ENCODE results near the gene LRP11.
"Not testable (repeated sequence)": the region's sequence is repeated elsewhere in the genome, so short reads cannot be mapped to it uniquely, and the experiment has no call there.

Gene LRP11, protein sequence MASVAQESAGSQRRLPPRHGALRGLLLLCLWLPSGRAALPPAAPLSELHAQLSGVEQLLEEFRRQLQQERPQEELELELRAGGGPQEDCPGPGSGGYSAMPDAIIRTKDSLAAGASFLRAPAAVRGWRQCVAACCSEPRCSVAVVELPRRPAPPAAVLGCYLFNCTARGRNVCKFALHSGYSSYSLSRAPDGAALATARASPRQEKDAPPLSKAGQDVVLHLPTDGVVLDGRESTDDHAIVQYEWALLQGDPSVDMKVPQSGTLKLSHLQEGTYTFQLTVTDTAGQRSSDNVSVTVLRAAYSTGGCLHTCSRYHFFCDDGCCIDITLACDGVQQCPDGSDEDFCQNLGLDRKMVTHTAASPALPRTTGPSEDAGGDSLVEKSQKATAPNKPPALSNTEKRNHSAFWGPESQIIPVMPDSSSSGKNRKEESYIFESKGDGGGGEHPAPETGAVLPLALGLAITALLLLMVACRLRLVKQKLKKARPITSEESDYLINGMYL

DNA sequence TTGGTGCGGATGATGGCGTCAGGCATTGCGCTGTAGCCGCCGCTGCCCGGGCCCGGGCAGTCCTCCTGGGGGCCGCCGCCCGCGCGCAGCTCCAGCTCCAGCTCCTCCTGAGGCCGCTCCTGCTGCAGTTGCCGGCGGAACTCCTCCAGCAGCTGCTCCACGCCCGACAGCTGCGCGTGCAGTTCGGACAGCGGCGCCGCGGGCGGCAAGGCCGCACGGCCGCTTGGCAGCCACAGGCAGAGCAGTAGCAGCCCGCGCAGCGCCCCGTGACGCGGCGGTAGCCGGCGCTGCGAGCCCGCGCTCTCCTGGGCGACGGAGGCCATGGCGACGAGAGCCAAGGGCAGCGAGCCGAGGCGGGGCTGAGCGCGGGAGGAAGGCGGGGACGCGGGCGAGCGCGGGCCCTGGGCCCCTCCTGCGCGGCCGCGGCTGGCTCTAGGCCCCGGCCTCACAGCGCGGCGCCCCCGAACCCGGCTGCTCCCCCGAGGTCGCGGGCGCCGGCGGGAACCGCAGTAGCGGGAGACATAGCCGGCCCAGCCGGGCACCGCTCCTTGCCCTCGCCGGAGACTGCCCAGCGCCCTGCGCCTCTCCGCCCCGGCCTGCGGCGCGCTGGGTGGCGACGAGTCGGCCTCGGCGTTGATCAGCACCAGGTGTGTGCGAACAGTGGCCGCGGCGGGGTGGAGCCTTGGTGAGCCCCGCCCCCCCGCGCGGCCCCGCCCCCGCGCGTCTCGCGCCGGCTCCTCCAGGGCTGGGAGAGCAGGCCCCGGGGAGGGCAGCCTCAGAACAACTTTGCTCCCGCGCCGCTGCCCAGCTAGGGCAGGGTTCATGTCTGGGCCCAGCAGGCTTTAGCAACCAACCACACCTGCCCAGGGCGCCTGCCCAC, at the start of gene LRP11:
LRP11 (minus strand) TSS at position 662 of the 880 bp plus-strand sequence; CDS start at position 323, 339 bp downstream.
- DNase-seq = peak; percentile 81

DNA sequence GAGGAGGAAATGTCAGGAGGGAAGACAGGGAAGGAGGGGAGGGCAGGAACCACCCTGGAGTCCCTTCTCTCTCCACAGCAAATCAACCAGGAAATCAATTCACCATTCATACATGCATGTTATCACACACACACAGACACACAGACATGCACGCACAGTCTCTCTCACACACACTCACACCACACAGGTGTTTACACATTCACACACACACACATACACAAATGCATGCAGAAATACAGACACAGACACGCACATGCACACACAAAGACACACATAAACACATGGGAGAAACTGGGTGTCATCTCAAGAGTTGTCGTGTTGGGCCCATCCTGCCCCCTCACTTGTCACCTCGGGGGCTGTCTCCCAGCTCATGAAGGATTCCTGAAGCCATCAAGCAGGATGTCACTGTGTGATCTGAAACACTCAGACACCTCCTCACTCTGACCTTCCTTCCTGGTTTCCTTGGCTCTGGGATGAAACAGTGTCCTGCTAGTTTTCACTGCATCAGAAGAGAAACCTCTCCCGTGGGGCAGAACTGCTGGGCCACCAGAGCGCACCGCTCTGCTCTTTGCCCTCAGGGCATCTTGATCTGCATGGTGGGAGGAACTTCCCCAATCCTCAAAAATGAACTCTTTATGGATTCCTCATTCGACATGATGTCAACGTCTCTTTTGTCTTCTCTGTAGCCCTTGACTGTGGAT, 49.5 kb upstream of the LRP11 start:
- no peak for DNase-seq

DNA sequence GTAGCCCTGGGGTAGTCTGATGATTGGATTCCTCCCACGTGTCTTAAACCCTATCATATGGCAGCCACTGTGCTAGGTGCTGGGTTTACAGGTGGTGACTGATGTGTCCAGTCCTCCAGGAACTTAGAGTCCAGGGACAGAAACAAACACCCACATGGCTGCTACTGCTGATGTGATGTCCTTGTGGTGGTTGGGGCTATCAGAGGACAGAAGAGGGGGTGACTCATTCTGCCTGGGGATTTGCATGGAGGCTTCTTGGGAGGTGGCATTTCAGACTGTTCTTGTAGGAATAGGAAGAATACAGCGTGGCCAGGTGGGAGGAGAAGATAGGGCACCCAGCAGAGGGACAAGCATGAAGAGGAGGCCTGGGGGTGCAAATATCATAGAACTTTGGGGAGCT, 48.9 kb upstream of the LRP11 start:
- DNase-seq = no peak

DNA sequence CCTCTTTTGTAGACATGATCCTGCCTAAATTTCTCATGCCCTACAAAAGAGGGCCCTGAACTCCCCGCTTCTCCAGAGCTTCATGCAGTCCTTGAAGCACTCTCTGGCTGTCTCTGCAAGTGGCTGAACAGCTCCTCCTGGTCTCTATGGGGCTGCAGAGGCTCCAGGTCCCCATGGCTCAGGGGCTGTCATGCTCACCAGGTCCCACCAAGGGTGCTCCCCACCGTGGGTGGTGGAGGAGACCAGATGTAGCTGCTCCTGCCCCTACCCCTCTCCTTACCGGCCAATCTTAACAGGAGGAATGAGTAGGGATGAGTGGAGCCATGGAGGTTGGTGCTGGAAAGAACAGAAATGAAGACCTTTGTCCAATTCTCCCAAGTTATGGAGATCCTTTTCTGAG, 48.5 kb upstream of the LRP11 start:
- not testable (repeated sequence) for DNase-seq

DNA sequence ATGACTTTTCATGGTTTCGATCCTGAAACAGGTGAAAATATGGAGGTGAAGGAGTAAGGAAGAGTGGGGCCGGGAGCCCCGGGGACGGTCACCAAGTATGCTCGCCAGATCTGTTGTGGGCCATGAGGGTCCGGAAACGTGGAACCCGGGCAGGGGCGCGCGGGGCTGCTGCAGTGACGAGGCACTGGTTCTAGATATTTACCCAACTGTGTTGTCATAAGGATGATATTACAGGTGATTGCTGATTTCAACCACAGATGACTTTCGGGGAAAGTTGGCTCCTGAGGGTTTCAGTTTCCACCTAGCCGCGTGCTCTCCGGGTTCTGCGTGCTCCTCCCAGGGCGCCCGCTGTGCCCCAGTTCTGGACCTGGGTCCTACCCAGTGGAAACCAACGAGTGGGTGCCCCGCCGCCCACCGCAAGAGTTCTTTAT, 46.6 kb upstream of the LRP11 start:
- DNase-seq = no peak

DNA sequence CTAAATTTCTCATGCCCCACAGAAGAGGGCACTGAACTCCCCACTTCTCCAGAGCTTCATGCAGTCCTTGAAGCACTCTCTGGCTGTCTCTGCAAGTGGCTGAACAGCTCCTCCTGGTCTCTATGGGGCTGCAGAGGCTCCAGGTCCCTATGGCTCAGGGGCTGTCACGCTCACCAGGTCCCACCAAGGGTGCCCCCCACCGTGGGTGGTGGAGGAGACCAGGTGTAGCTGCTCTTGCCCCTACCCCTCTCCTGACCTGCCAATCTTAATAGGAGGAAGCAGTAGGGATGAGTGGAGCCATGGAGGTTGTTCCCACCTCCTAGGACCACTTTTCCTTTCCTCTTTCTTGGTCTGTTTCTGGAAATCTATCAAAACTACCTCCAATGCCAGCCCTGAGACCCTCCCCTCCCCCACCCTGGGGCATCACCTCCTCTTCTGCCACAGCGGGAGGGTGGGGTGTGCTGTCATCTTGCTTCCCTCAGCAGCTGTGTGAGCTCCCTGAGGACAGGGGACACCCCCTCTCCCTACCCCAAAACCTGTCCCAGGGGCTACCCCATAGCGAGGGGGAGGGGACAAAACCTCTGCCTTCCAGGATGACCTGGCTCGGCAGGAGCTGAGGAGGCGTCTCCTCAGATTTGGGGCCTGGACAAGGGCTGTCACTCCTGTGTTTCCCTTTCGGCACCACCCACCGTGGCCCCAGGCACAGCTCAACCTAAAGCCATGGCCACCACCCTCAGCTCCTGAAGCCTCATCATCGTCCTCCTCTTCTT, 45.7 kb upstream of the LRP11 start:
- no peak for DNase-seq

DNA sequence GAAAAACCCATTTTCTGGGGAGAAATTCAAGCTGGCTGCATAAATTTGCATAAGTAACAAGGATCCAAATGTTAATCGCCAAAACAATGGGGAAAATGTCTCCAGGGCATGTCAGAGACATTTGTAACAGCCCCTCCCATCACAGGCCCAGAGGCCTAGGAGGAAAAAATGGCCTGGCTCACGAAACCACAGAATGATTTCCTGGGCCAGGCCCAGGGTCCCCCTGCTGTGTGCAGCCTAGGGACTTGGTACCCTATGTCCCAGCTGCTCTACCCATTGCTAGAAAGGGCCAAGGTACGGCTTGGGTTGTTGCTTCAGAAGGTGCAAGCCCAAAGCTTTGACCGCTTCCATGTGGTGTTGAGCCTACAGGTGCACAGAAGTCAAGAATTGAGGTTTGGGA, 44.3 kb upstream of the LRP11 start:
- DNase-seq = not testable (repeated sequence)

DNA sequence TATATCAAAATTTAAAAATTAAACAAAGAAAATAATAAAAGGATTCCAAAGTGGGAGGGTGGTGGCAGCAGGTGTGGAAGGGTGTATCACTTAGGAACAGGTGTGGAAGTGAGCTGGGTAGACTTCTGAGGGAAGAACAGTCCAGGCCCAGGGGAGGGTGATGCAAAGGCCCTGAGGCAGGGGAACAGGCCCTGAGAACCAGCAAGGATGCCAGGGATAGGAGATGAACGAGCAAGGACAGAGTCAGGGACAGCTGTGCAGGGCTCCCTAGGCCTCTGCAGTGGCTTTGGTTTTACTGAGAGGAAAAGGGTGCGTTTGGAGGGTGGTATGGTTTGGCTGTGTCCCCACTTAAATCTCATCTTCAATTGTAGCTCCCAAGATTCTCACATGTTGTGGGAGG, 43.2 kb upstream of the LRP11 start:
- DNase-seq = no peak

DNA sequence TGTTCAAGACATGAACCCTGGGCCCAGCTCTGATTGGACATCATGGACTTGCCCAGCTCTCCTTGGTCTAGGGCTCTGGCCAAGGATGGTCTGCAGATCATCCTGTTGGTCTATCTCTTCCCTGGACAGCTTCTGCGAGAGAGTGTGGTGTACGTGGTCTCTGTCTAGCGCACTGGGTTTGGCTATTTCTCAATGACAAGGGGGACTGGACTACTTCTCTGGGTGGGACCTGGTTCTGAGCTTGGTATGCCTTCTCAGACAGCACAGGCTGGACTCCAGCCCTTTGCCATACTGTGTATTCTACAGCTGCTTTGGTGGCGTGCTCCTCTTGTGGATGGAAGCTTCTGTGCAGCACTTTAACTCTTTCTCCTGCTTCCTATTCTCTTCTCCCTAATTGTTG, 42.2 kb upstream of the LRP11 start:
- DNase-seq = no peak

DNA sequence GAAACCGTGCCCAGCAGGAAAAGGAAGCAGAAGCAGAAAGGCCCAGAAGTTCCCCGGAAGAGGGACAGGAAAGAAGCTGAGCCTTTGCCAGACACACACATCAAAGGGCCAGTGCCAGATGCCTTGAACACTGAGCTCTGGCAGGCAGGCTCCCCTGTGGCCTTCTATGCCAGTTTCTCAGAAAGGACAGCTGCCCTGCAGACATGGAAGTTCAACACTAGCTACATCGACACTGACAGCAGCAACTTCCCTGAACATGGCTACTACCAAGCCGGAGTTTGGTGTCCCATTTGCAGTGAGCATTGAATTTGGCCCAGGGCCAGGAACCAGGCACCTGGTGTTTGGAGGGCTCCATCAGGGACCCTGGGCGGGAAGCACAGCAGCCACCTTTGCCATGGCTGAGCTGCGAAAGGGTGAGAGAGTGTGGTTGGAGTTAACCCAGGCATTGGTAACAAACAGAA, 41.8 kb upstream of the LRP11 start:
- DNase-seq = no peak

DNA sequence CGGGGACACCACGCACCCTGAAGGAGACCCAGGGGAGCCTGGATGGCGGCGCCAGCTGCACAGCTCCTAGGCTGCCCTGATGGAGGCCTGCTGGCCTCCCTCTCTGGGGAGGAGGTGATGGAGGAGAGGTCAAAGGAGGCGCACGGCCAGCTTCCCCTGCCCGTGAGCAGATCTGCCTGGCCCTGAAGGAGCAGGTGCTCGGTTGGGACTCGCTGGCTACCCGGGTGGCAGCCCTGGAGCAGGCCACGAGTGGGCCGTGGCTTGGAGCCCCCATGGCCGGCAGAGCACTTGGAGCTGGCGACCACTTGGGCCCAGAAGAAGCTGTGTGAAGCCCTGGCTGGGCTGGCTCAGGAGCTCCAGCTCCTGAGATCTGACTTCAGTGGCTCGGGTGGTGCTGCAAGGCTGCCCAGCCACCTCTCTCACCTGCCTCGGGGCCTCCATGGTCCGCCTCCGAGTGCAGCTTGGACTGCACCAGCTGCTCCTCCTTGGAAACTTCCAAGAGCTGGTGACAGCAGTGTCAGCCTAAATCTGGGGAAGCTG, 41.3 kb upstream of the LRP11 start:
- DNase-seq = no peak

DNA sequence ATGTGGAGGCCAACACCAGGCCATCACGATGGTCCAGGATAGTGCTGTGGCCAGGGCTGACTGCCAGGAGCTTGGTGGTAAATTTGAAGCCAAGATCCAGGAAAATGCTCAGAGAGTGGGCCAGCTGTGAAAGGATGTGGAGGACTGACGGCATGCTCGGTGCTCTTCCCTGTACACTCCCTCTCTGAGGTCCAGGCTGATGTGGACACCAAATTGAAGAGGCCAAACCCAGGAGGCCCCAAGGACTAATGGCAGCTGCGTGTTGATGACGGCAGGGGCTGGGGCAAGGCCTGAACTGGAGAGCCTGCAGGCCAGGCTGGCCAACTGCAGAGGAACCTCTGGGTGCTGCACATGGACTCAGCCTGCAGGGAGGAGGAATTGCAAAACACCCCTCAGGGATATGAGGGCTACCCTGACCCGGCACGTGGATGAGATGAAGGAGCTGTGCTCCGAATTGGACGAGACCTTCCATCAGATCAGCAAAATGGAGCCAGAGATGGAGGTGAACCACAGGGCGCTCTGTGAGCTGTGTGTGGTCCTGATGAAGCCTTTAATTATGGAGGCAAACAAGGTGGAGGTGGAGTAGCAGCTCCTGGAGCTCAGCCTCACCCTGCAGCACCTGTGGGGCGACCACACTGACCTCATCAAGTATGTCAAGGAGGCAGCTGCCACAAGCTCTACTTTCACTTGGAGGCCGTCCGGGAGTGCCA, 40.7 kb upstream of the LRP11 start:
- DNase-seq = no peak

DNA sequence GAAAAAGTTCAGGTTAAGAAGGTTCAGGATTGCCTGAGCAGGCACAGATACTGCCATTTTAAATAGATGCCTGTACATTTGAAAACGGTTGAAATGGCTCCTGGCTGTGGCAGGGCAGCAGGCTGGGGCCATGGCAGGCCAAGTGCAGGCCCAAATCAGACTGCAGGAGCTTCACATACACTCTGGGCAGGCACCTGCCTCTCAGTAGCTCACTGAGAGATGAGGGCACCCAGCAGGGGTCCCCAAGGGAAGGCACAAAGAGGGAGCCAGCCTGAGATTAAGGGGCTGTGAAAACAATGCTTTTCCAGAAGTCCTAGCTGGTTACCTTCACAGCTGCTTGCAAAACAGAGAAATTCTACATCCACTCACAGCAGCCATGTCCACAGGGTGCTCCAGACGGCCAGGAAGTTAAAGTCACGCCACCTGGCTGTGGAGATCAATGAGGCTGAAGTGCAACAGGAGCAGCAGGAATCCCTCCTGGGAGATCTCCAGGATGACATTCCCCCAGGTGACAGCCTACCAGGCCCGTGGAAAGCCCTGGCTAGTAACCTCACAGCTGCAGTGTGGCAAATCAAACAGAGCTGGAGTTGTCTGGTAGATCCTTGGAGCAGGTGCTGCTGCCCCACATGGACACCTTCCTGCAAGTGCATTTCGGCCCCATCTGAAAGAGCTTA, 39.9 kb upstream of the LRP11 start:
- no peak for DNase-seq

DNA sequence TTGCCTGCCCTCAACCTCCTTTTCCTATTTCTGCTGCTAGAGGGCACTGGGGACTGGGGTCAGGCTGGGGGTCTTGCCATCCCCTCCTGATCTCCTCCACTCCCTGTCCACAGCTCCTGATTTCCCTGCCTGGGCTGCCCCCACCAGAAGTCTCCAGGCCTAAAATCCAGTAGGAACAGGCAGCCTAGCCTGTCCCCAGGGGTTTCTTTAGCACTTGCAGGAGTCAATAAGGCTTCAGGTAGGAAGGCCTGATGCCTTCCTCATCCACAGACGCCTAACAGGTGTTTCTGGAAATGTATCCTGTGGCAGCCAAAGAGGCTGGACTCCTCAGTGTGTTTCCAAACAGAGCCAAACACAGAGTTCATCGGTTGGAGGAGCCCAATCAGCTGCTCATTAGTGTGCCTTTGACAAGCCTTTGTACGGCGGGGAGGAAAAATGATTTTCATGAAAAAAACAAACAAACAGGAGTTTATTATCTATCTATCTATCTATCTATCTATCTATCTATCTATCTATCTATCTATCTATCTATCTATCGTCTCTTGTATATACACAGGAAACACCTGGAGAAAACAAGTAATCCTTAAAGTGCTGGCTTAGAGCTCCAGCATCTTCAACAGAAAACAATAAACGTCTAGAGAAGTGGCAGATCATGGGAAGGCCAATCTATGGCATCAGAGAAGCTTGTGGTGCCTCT, 37.4 kb upstream of the LRP11 start:
- DNase-seq = no peak

DNA sequence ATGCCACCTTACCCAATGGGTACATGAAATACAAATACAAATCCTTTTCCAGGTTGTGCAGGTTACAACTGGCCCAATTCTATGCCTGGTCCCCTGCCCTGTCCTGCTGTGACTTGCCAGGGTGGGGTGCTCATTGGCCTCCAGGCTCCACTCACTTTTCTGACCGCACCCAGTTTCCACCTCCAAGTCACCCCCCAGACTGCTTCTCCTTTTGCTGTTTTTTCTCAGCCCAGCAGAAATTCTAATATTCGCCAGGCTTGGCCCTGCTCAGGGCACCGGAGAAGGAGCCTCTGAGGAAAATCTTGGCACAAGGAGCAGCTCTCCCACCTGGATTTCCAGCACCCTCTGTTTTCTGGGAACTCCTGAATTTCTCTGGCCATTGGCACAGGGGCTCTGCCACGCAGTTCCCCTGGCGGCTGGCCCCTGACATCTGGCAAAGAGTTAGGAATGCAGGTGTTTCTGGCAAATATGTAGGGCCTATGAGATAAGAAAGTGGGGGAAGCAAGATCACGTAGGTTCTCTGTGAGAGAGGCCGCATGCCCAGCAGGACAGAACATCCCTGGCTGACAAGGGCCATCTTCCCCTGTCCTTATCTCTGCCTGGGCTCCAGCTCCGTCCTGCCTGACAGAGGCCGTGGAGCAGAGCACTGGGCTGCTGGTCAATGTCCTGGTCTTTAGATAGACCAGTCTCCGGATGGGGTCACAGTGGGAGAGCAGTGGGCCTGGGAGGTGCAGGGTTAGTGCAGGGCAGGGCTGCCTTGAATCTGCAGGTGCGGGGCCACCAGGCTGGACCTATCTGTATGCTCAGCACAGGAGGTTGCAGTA, 36.7 kb upstream of the LRP11 start:
- DNase-seq = no peak

DNA sequence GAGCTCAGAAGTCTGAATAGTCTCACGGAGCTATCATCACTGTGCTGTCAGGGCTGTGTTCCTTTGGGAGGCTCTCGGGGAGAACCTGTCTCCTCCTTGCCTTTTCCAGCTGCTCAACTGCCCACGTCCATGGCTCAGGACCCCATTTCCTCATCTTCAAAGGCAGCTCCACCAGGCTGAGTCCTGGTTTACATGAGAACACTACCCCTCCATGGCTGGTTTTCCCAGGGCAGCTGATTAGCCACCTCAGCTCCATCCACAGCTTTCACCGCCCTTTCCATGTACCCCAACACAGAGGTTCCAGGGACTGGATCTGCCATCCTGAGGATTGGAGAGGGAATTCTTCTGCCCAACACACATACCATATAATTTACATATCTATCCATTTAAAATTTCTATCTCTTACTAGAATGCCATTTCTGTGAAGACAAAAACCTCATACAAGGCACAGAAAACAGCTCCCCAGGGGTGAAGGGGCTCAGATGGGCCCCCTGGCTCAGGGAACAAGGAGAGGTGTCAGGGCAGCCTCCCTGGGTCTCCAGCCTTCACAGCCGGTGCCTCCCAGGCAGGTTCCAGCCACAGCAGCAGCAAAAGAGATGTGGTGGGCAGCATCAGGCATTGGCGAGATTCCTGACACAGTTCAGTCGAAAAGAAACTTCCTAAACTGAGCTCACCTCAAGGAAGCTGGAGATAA, 35.9 kb upstream of the LRP11 start:
- no peak for DNase-seq

DNA sequence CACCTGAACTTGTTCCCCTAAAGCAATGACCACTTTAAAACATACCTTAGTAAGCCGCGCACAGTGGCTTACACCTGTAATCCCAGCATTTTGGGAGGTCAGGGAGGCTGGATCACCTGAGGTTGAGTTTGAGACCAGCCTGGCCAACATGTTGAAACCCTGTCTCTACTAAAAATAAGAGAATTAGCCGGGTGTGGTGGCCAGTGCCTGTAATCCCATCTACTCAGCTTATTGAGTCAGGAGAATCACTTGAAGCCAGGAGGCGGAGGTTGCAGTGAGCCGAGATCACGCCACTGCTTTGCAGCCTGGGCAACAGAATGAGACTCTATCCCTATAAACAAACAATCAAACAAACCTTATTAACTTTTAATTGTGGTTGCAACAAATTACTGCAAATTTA, 35.3 kb upstream of the LRP11 start:
- no peak for DNase-seq

DNA sequence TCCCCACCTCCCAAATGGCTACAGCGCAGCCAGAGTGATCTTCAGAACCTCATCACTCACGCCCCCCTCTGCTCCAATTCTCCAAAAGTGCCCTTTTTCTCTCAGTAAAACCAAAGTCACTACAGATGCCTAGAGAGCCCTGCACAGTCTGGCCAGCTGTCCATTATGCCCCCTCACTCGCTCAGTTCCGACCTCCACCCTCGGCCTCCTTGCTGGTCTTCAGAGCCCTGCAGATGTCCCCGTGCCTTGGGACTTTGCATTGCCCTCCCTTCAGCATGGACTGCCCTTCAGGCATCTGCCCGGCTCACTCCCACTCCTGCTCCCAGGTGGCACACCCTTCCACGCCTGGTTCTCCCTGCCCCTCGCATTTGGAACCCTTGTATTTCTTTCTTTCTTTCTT, 34.8 kb upstream of the LRP11 start:
- no peak for DNase-seq

All from suppressor macrophage treated with lipopolysaccharide for 4 hours (primary cell).